ENCODE results near the gene QKI. TPM values are rescaled to one million over a fixed set of nuclear protein-coding genes. Genes with fewer than 3 reads are reported as not detected.
A peak's percentile ranks its signal among the peaks of the same experiment; 100 is the strongest.

The QKI gene
- total RNA-seq, 1 experiment from 2014 or later: 50.8 TPM

- H3K4me3 ChIP-seq: no peak overlapping the region
- TF ChIP-seq CTCF (conservative IDR thresholded peaks at IDR 0.05): no peak
- TF ChIP-seq EZH2 (IDR thresholded peaks at IDR 0.05; ENCODE audit: low read depth): no peak
- H3F3A ChIP-seq (ENCODE audit: insufficient read depth, low read depth): peaks cover 20% of the 10 kb centered on the region
- H3K9me2 ChIP-seq (ENCODE audit: insufficient read depth): no peaks in the 10 kb centered on the region
- H3K4me1 ChIP-seq (replicated peaks; ENCODE audit: insufficient read depth): peaks cover 42% of the 10 kb centered on the region
- no peak for DNase-seq
- no peaks in the 10 kb centered on the region for H3K9me3 ChIP-seq (ENCODE audit: insufficient read depth, low read depth)
- no peaks in the 10 kb centered on the region for H3K79me2 ChIP-seq (ENCODE audit: low read depth)
- H3K36me3 ChIP-seq (ENCODE audit: low read depth): no peaks in the 10 kb centered on the region
- no peak overlapping the region for H3K27ac ChIP-seq
- H4K20me1 ChIP-seq (ENCODE audit: insufficient read depth): no peaks in the 10 kb centered on the region
- CTCF ChIA-PET: no interaction called here
- no TSS peak for BruUV-seq (replicated peaks)
- intact Hi-C loops (cut with micrococcal nuclease; ENCODE audit: unreplicated experiment): loop anchor here (2.0 to 5.0 kb wide), 2 partner anchors 82 to 213 kb away; no protein-coding TSS in a partner anchor
- no peak overlapping the region for H2AFZ ChIP-seq
- peak overlapping the region; percentile 42; the same call in 1 of the 2 replicates for H3K4me2 ChIP-seq
- POLR2A ChIA-PET (ENCODE audit: unreplicated experiment): no interaction called here
- H3K27me3 ChIP-seq (ENCODE audit: insufficient read depth, low read depth): no peaks in the 10 kb centered on the region
These were observed 20.6 kb upstream of the QKI start for GRCh38 chr6:163393923-163394322.

- H2AFZ ChIP-seq: no peak overlapping the region
- peaks cover 42% of the 10 kb centered on the region for H3K4me1 ChIP-seq (replicated peaks; ENCODE audit: insufficient read depth)
- no peaks in the 10 kb centered on the region for H4K20me1 ChIP-seq (ENCODE audit: insufficient read depth)
- H3K36me3 ChIP-seq (ENCODE audit: low read depth): no peaks in the 10 kb centered on the region; the same call in 1 of the 2 replicates
- H3K4me3 ChIP-seq: no peak overlapping the region
- peaks cover 20% of the 10 kb centered on the region for H3F3A ChIP-seq (ENCODE audit: insufficient read depth, low read depth)
- no TSS peak for BruUV-seq (replicated peaks)
- no peaks in the 10 kb centered on the region for H3K9me3 ChIP-seq (ENCODE audit: insufficient read depth, low read depth)
- intact Hi-C loops (cut with micrococcal nuclease; ENCODE audit: unreplicated experiment): loop anchor here (5.0 kb wide), 1 partner anchor 82 kb away; no protein-coding TSS in a partner anchor
- no peaks in the 10 kb centered on the region for H3K27me3 ChIP-seq (ENCODE audit: insufficient read depth, low read depth)
- H3K4me2 ChIP-seq: no peak overlapping the region
- no peak overlapping the region for H3K27ac ChIP-seq
- CTCF ChIA-PET: no interaction called here
- no peak for DNase-seq
- H3K79me2 ChIP-seq (ENCODE audit: low read depth): no peaks in the 10 kb centered on the region
- H3K9me2 ChIP-seq (ENCODE audit: insufficient read depth): no peaks in the 10 kb centered on the region
- TF ChIP-seq EZH2 (IDR thresholded peaks at IDR 0.05; ENCODE audit: low read depth): no peak
- TF ChIP-seq CTCF (conservative IDR thresholded peaks at IDR 0.05): no peak
- POLR2A ChIA-PET (ENCODE audit: unreplicated experiment): interaction anchor here (0.7 kb wide), 1 partner anchor 217 kb away, joined by 4 read pairs; no protein-coding TSS in a partner anchor
These were observed 19.9 kb upstream of the QKI start for GRCh38 chr6:163394659-163395058.

- no peak for DNase-seq
- TF ChIP-seq CTCF (conservative IDR thresholded peaks at IDR 0.05) (no peak), EZH2 (IDR thresholded peaks at IDR 0.05; ENCODE audit: low read depth) (no peak)
- Histone ChIP-seq H3K9me2 (ENCODE audit: insufficient read depth) (no peaks in the 10 kb centered on the region), H3K4me1 (replicated peaks; ENCODE audit: insufficient read depth) (peaks cover 42% of the 10 kb centered on the region), H3K4me3 (no peak overlapping the region), H3F3A (ENCODE audit: insufficient read depth, low read depth) (peaks cover 20% of the 10 kb centered on the region), H4K20me1 (ENCODE audit: insufficient read depth) (no peaks in the 10 kb centered on the region), H3K9me3 (ENCODE audit: insufficient read depth, low read depth) (no peaks in the 10 kb centered on the region), H3K4me2 (no peak overlapping the region), H2AFZ (no peak overlapping the region), H3K27me3 (ENCODE audit: insufficient read depth, low read depth) (no peaks in the 10 kb centered on the region), H3K79me2 (ENCODE audit: low read depth) (no peaks in the 10 kb centered on the region), H3K36me3 (ENCODE audit: low read depth) (no peaks in the 10 kb centered on the region; the same call in 1 of the 2 replicates), H3K27ac (no peak overlapping the region)
- CTCF ChIA-PET: no interaction called here
- intact Hi-C loops (cut with micrococcal nuclease; ENCODE audit: unreplicated experiment): no loop called here
- POLR2A ChIA-PET (ENCODE audit: unreplicated experiment): interaction anchor here (0.7 kb wide), 1 partner anchor 217 kb away, joined by 4 read pairs; no protein-coding TSS in a partner anchor
- no TSS peak for BruUV-seq (replicated peaks)
These were observed 19.2 kb upstream of the QKI start for GRCh38 chr6:163395122-163395830.

Data from PC-9 (cell line).